GM21360 (cell line): ENCODE measurements around the gene CHIC1.
"Not testable (repeated sequence)": the region's sequence is repeated elsewhere in the genome, so short reads cannot be mapped to it uniquely, and the experiment has no call there.

Experiments used
- ATAC-seq: cut with Tn5 transposase; IDR thresholded peaks from one replicate; pipeline ENCODE4 v1.9.1; 2021; ENCODE audit warnings: mild to moderate bottlenecking, moderate library complexity; ENCODE audit not compliant: unreplicated experiment

The CHIC1 gene

DNA sequence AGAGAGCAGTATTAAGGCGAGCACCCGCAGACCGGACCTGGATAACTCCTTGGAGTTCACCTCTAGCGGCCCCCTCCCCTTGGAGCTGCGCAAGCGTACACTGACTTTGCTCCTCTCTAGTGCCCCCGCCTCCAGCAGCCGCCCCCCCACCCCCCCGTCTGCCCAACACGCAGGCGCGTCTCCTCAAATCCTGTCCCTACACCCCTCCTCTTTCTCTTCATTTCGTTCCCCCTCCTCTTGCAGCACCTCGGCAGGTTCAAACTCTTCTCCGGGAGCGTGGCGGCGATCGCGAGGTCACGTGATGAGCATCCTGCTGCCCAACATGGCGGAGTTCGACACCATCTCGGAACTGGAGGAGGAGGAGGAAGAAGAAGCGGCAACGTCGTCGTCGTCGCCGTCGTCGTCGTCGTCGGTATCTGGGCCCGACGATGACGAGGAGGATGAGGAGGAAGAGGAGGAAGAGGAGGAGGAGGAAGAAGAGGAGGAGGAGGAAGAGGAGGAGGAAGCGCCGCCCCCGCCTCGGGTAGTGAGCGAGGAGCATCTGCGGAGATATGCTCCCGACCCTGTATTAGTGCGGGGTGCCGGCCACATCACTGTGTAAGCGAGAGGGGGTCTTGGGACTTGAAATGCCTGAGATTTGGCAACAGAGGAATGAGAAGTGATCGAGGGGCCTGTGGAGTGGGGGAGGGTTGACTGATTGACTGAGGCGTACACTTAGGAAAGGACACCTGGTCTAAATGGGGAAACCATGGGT, at the start of gene CHIC1:
Gene CHIC1, plus strand, starts transcription at position 214 of the 754 bp plus-strand sequence. Its CDS starts 88 bp downstream, at position 302.
- peak; percentile 60 for ATAC-seq

DNA sequence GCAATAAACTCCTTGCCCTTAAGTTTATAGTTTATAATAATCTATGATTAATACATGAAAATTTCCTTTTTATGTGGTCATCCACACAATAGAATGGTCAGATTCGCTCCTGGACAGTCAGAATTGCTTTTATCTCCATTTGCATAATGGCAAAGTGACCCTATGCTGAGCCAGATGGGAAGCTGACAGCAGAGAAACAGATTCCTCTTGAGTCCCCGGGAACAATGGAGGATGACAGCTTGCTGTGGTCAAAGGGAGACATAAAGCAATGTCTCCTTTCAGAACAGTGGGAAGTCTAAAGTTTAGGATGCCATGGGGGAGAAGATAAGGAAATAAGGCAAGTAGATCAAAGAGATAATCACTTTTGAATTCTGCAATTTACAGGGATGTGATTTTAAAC, 40.2 kb upstream of the CHIC1 start:
- ATAC-seq = not testable (repeated sequence)

DNA sequence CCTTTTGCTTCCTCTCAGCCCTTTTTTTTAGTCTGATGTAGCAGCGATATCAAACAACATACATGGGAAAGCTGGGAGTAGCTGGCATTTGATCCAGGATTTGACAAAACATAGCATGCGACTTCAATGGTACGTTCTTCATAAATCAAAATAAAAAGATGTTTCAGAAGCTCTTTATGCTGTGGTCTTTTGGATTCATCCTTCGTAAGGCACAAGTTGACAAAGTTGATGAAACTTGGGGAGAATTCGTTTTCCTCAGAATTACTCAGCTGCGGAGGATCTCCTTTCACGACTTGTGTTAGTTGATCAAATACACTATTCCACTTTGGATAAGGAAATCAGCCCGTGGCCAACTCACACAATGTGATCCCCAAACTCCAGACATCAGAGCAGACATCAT, 38.1 kb upstream of the CHIC1 start:
- ATAC-seq = no peak

DNA sequence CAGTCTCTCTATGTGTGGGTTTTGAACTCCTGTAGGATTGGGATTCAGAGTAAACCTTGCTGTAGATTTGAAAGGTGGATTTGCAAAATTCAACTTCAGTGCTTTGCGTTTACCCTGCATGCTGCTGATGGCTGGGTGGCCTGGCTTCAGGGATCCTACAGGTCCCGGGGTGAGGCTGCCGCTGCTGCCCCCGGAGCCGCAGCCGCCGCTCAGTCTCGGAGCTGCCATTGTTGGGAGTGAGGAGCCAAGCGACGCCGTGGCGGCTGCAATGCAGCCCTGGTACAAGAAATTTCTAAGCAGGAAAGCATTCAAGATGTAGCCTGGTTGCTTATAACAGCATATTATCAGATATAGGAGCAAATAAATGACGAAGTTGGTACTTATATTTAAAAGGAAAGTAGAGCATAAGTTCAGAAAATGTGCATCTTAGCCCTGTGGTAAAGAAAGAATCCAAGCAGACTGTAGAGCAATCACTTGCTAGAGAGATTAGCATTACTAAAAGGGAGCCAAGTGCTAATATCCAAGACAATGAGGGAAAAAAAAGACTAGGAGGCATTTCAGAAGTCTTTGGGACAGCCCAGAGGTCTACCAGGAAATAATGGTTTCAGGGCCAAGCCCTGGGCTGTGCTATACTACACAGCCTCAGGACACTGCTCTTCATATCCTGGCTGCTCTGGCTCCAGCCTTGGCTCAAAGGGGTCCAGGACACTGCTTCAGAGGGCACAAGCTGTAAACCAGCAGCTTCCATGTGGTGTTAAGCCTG, 36.9 kb upstream of the CHIC1 start:
- ATAC-seq = no peak

DNA sequence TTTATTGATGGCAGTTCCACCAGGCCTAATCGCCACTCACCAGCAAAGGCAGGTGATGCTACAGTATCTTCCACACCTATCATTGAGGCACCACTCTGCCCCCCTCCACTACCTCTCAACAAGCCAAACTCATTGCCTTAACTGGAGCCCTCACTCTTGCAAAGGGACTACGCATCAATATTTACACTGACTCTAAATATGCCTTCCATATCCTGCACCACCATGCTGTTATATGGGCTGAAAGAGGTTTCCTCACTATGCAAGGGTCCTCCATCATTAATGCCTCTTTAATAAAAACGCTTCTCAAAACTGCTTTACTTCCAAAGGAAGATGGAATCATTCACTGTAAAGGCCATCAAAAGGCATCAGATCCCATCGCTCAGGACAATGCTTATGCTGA, 31.3 kb upstream of the CHIC1 start:
- ATAC-seq = not testable (repeated sequence)

DNA sequence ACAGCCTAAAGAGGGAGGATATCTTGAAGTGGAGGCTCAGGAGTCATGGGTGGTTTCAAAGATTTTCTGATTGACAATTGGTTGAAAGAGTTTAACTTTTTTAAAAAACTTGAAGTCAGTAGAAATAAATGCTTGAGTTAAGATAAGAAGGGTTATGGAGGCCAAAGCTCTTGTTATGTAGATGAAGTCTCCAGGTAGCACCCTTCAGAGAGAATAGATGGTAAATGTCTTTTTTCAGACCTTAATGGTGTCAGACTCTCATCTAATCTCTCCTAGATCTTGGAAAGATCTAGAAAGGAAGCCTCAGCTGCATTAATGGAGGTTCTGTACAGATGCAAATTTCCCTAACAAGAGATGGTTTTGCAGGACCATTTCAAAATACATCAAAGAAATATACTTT, 6.8 kb upstream of the CHIC1 start:
- ATAC-seq = no peak

DNA sequence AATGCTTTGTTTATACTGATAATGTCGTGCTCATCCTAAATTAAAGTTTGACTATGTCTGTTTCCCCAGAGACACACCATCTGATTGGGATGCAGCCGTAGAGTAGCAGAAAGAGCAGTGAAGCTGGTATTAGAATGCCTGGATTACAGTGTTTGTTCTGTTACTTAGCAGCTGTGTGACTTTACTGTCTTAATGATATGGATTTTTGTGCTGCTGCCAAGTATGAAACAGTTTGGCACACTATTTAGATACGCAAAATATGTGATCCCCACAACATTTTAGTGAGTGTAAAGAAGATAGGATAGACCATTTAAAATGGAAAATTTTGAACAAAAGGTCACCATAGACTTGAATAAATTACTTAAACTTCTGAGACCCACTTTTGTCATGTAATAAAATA, 1.2 kb upstream of the CHIC1 start:
- ATAC-seq = no peak

DNA sequence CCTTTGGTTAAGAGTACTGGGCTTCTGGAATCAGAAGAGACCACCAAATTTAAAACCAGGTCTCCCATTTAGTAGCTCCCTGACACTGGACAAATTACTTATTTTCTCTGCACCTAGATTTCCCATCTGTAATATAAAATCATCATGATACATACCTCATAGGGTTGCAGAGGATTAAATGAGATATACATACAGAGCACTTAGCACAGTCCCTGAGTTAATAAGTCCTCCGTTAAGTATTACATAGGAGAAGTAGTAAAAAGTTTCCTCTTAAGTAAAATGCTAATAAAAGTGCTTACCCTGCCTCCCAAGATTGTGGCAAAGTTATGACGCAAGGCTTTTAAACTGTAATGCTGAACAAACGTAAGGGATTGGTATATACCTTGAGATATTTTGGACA, 539 bp upstream of the CHIC1 start:
- no peak for ATAC-seq

DNA sequence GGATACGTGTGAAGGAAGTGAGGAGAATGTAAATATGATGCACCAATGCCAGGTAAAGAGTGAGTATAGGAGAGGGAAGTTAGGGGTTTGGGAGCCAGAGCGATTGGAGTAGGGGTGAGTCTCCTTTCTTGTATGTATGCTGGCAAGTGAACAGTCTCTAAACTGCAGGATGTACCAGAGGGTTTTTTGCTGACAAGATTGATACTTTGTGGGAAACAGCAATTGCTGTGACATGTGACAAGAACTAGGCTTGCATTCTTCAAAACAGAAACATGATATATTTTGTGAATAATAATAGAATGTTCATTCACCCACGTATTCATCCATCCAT, 706 bp downstream of the CHIC1 start:
- peak; percentile 13 for ATAC-seq

DNA sequence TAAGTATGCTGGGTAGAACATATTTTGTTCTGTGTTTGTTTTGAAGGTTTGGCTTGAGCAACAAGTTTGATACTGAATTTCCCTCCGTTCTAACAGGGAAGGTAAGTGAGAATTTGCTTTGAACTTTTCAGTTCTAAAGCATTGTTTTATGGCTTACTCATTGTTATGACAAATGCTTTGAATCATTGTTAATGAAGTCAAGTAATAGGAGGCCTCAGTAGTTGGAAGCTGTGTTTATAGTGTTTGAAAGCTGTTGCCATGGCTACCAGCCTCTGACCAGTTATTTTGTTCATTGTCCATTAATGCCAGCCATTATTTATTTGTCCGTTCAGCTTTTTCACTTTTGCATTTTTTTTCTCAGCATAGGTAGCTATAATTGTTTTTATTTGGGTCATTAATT, 14.4 kb downstream of the CHIC1 start:
- ATAC-seq = no peak

DNA sequence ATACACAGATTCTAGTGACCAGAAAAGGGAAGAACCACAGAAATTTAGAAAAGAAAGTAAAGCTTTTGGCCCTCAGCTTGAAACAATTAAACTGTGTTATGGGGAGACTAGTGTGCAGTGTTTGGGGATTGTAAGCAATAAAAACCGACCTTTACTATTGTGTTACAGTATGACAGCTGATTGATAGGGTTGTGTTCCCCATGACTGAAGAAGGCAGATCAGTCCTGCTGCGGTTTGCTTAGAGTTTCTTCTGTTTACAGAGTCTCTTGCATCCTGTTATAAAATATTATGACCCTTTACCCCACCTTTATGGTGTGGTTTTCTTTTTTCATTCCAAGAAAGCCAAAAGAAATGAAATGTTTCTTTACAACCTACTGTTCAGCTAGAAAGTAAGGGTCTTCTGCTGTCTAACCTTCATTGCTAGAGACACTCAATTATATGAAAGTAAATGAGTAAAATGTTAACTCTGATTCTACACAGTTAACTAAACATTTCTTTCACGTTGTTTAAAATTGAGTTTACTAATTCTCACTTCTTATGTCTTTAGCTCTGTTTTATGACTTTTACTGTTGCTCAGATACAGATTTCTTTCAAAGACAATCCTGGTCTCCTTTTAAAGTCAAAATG, 18.1 kb downstream of the CHIC1 start:
- ATAC-seq = peak; percentile 87

DNA sequence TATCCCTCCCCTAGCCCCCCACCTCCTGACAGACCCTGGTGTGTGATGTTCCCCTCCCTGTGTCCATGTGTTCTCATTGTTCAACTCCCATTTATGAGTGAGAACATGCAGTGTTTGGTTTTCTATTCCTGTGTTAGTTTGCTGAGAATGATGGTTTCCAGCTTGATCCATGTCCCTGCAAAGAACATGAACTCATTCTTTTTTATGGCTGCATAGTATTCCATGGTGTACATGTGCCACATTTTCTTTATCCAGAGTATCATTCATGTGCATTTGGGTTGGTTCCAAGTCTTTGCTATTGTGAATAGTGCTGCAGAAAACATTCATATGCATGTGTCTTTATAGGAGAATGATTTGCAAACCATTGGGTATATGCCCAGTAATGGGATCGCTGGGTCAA, 34.8 kb downstream of the CHIC1 start:
- not testable (repeated sequence) for ATAC-seq

DNA sequence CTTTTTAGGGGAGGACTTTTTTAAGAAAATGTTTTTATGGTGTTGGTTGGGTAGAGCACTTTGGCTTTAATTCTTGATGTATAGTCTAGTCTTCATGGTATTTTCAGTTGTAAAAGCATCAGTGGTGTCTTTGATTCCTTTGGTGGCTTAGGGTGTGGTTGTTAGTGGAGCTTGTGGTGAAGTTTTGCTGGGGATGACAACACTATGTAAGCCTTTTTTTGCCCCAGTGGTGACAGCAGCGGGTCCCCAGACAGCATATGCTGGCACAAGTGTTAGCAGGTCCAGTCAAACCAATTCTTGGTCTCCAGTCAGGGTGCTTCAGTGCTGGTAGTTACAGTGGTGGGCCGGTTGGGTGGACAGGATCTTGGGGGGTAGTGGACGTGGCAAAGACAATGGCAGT, 52.0 kb downstream of the CHIC1 start:
- ATAC-seq = no peak

DNA sequence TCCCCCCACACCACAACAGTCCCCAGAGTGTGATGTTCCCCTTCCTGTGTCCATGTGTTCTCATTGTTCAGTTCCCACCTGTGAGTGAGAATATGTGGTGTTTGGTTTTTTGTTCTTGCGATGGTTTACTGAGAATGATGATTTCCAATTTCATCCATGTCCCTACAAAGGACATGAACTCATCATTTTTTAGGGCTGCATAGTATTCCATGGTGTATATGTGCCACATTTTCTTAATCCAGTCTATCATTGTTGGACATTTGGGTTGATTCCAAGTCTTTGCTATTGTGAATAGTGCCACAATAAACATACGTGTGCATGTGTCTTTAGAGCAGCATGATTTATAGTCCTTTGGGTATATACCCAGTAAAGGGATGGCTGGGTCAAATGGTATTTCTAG, 78.7 kb downstream of the CHIC1 start:
- ATAC-seq = not testable (repeated sequence)

DNA sequence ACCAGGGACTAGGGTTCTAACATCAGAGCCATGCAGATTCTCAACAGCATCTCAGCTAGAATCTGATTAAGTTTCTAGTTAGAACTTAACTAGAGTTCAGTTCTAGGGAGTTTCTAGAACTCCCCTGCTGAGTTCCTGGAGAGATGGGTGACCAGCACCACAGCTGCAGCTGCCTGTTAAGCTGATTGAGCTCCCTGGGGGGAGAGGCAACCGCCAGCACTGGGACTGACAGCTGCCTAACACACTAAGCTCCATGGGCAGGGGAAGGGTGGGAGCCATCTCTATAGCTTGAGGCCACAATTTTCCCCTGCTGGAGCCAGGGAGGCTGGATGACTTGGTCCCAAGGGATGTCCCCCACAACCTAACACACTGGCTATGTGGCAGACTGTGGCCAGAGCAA, 84.2 kb downstream of the CHIC1 start:
- no peak for ATAC-seq

DNA sequence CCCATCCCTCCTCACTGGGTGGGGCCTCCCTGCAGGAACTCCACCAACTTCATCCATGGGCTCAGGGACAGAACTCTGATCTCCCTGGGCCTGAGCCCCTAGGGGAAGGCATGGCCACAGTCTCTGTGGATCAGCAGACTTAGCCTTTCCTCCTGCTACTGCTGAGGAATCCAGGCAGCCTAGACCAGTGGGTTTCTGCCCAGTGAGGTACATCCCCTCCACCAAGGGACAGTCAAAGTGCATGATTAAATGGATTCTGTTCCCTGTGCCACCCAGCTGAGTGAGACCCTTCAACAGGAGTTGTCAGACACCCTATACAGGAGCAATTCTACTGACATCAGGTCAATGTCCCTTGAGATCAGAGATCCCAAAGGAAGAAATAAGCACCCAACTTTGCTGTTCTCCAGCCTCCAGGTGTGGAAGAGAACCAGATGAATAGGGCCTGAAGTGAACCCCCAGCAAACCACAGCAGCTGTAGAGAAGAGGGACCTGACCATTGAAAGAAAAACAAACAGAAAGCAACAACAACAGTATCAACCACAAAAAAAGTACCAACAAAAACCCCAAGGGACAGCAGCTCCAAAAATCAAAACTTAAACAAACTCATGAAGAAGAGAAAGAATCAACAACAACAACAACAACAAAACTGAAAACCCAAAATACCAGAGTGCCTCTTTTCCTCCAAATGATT, 84.8 kb downstream of the CHIC1 start:
- ATAC-seq = no peak

DNA sequence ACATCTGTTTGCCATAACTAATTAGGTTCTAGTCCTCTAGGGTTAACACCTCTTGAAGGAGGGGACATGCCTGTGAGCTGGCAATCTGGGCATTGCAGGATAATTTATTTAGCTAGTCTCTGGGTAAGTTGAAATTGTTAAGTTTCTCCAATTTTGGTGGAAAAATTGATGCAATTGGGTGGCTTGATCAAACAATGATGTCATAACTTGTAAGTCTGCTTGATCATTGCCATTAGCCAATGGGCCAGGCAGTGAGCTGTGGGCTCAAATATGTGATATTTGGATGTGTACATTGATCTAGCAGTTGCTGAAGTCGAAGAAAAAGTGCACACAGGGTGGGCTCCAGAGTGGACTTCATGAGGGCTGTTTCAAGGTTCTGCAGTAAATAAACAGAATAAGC, 98.3 kb downstream of the CHIC1 start:
- not testable (repeated sequence) for ATAC-seq

DNA sequence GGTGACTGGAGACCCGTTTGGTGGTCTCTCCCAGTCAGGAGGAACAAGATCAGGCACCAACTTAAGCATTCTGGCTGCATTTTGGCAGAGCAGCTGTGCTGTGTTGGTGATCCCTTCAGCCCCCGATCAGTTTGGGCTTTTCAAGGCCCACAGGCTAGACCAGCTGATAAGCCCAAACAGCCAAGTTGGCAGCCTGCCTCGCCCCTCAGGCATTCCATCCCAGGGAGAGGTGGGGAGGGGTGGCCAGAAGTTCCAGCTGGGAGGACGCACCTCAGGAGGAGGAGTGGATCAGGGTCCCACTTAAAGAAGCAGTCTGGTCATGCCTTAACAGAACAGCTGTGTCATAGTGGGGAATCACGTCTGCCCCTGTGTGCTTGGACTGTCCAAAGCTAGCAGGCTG, 105.8 kb downstream of the CHIC1 start:
- ATAC-seq = no peak

DNA sequence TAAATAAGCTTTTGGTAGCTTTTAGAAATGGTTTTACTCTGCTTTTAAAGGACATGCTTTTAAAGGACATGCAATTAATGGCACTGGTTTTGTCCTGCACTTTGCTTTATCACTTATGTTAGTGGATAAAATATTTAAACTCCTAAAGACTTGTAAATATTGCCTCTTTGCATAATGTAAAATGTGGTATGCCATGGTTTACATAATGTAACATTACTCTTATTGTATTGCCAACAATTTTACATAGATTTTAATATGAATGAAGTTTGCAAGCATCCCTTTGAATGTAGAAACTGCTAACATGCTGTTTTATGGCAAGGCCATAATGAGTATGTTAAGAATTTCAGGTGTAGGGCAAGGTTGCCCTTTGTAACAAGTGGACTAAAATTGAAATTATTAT, 118.4 kb downstream of the CHIC1 start:
- ATAC-seq = no peak

DNA sequence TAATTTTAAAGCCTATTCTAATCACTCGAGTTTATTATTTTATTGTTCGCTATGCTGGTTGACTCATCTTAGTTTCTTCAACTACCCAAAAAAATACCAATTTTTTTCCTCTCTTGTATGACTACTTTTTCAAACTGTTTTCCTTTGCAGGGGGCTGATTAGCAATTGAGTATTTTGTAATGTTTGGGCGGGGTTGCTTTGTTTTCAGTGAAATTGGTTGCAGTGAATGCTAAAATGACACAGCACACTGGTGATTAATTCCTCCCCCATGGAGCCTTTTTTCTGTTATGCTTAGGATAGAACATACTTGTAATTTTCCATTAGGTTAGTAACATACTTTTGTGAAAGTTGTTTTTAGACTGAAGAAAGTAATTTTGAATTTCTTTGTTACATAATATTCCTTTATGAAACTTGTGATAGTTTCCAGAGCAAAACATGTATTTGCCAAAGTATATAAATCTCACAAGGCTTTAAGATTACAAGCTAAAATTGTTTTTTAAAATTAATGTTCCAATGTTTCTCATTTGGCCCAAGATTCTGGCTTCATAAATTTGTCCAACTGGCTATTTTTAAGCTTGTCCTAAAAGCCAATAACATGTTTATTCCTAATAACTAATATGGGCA, 120.4 kb downstream of the CHIC1 start:
- no peak for ATAC-seq

DNA sequence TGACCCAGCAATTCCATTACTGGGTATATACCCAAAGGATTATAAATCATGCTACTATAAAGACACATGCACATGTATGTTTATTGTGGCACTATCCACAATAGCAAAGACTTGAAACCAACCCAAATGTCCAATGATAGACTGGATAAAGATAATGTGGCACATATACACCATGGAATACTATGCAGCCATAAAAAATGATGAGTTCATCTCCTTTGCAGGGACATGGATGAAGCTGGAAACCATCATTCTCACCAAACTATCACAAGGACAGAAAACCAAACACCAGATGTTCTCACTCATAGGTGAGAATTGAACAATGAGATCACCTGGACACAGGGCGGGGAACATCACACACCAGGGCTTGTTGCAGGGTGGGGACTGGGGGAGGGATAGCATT, 144.0 kb downstream of the CHIC1 start:
- ATAC-seq = not testable (repeated sequence)
